ENCODE measurements around the gene GFRA4.

GFRA4 gene

GRCh38 chr20:3693376-3693775 lies 30.2 kb upstream of the GFRA4 start:
- no peak for ATAC-seq

GRCh38 chr20:3692706-3693294 lies 29.6 kb upstream of the GFRA4 start:
- ATAC-seq, result no peak

- ATAC-seq, result no peak
Observed at GRCh38 chr20:3691897-3692296, 28.7 kb upstream of the GFRA4 start.

- no peak for ATAC-seq
Observed at GRCh38 chr20:3691306-3691705, 28.1 kb upstream of the GFRA4 start.

- no peak for ATAC-seq
Observed at GRCh38 chr20:3690413-3690812, 27.2 kb upstream of the GFRA4 start.

GRCh38 chr20:3689978-3690377 lies 26.8 kb upstream of the GFRA4 start:
- no peak for ATAC-seq

GRCh38 chr20:3687655-3688054 lies 24.5 kb upstream of the GFRA4 start:
- ATAC-seq, result no peak

- no peak for ATAC-seq
Observed at GRCh38 chr20:3686867-3687321, 23.7 kb upstream of the GFRA4 start.

- ATAC-seq, result no peak
Observed at GRCh38 chr20:3686421-3686820, 23.2 kb upstream of the GFRA4 start.

GRCh38 chr20:3685341-3685740 lies 22.1 kb upstream of the GFRA4 start:
- no peak for ATAC-seq

GRCh38 chr20:3681931-3682781 lies 19.0 kb upstream of the GFRA4 start, which contains the start of gene ADAM33:
ADAM33 (minus strand) TSS chr20:3682010; CDS start chr20:3682004, 6 bp downstream.
- no peak for ATAC-seq

GRCh38 chr20:3681352-3681930 lies 18.2 kb upstream of the GFRA4 start:
- no peak for ATAC-seq

- no peak for ATAC-seq
Observed at GRCh38 chr20:3680701-3681351, 17.6 kb upstream of the GFRA4 start.

- no peak for ATAC-seq
Observed at GRCh38 chr20:3679749-3680700, 16.8 kb upstream of the GFRA4 start.

- ATAC-seq, result no peak
Observed at GRCh38 chr20:3678856-3679720, 15.9 kb upstream of the GFRA4 start.

GRCh38 chr20:3678198-3678597 lies 15.0 kb upstream of the GFRA4 start:
- ATAC-seq, result no peak

- ATAC-seq, result no peak
Observed at GRCh38 chr20:3677733-3678132, 14.5 kb upstream of the GFRA4 start.

GRCh38 chr20:3674995-3675900 lies 12.0 kb upstream of the GFRA4 start:
- no peak for ATAC-seq

- no peak for ATAC-seq
Observed at GRCh38 chr20:3674447-3674846, 11.2 kb upstream of the GFRA4 start.

All from activated CD4-positive, CD25-positive, alpha-beta regulatory T cell treated with anti-CD3 and anti-CD28 coated beads, Interleukin-2, amount 50 U/mL, for 24 hours (primary cell).